Non-pigmented ciliary epithelial cell (primary cell): Measurements from ENCODE around the gene TSPAN8.
"Not testable (repeated sequence)": the region's sequence is repeated elsewhere in the genome, so short reads cannot be mapped to it uniquely, and the experiment has no call there.

Source experiments
- DNase-seq: peaks from one replicate; pipeline ENCODE4 v3.0.0-alpha.2; 2010; ENCODE audit warnings: low read depth

Gene TSPAN8

DNA sequence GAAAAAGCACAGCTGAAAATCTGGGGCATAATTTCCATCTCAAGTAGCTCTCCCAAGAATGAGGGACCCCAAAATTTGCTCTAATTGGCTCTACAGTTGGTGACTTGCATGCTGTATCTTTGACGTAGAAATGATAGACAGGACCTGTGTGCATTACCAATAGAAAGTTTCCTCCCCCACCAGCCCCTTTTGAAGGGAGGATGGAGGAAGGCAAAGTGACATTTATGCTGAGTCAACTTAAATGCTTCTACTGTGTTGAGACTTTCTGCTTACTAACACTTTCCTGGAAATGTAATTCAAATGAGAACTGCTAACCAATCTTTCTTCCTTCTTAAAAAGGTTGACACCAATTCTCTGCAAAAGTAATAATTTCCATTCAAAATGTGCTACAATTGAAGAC, 31.9 kb downstream of the TSPAN8 start:
- no peak for DNase-seq

DNA sequence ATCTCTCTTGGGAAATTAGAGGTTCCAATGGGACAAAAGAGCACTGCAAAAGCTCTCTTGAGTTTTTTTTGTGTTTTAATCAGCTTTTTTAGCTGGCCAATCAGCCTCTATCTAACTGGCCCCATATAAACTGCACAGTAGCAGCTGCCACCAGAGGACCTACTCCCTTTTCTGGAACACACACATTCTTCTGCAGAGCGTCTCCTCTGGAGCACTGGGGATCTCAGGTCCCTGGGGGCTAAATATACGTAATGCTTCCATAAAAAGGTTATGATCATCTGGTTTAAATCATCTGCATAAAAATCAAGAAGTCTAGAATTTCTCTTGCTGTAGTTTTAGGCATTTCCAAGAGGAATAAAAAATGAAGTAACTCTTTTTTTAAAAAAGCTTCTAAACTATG, 32.3 kb downstream of the TSPAN8 start:
- no peak for DNase-seq

DNA sequence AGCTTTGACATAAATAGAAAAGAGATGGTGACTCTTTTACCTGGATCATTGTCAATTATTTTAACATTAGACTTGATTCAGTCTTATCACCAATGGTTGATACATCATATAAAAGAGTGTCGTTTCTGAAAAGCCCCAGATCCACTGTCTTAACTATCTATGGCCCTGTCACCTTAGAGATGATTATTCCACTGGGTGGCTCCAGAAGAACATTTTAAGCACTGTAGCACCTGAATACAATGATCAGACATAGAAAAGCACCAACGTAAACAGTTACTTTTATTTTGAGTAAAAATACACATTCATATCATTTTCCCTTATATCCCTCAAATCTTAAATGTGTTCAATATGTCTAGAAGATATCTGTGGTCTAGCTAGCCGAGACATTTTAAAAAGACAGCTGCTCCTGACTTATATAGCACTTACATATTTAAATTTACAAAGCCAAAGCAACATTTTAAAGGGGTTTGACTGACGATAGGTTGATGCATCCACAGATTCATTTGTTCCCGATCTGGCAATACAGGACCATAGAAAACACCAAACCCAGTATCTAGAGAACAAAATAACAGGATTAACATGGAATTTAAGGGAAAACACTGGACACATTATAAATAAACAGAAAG, 32.9 kb downstream of the TSPAN8 start:
- DNase-seq: no peak

DNA sequence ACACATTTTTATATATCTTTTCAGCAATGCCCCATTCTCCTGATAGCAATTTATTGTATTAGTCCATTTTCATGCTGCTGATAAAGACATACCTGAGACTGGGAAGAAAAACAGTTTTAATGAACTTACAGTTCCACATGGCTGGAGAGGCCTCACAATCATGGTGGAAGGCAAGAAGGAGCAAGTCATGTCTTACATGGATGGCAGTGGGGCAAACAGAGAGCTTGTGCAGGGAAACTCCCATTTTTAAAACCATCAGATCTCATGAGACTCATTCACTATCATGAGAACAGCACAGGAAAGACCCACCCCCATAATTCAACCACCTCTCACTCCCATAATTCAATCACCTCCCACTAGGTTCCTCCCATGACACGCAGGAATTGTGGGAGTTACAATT, 44.7 kb downstream of the TSPAN8 start:
- not testable (repeated sequence) for DNase-seq

DNA sequence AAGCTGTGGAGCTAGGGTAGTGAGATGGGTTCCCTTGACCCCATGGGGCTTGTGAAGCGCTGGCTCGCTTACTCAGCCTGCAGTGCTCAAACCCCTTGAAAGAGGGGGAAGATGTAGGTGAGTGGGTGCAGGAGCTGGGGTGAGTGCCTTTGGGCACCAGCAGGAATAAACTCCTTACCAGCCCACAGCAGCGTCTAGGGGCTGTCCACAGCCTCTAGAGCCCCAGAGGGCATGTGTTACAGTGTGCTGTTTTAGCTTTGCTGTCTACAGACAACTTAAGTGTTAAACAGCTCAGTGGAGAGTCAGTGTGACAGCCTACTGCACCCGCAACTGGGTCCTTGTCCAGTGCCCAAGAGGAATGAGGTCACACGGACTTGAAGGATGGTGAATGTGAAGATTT, 48.0 kb downstream of the TSPAN8 start:
- DNase-seq: no peak

DNA sequence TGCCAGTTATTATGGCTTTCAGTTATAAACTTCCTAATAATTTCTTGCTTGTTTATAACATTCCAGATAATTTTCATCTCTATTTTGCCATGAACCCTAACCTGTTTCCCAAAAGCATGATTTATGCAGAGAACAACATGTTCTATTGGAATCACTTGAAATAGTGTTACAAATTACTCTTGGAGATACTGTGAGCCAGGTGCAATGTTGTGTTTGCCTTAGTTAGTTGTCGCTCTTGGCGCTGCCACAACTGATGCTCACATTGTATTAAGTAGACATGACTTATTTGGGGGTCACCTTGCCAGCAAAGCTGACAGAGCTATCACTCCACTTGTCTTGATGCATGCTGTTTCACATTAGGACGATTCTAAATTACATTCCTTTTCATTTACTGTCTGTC, 49.4 kb downstream of the TSPAN8 start:
- no peak for DNase-seq

DNA sequence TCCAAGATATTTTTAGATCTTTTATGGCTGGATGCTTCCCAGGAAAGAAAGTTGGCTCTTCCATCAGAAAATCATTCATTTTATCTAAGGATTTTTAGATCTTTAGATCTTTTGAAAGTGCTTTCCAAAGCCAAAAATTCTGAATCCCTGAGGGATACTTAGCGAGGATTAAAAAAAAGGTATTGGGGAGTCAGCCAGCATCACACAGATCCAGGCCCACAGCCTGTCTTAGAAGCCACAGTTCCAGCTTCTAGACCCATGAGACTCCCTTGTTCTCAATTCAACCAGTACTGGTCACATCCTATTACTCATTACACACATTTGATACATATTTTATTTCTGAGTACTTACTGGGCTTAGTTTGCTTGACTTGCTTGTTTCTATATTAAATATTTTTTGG, 49.9 kb downstream of the TSPAN8 start:
- DNase-seq: no peak

DNA sequence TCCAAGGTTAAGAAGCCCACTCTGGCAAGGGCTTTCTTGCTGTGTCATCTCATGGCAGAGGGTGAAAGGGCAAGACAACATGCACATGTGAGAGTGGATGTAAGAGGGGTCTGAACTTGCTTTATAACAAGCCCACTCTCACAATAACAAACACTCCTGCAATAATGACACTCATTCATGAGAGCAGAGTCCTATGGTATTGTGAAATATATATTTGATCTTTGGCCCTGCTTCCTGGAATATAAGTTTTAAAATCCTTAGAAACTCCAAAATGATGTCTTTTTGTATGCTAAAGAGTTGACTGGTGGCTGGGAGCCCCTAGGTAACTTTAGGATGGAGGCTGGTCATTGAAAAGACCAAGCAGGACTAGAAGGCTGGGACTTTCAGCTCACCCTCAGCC, 51.8 kb downstream of the TSPAN8 start:
- DNase-seq: no peak

DNA sequence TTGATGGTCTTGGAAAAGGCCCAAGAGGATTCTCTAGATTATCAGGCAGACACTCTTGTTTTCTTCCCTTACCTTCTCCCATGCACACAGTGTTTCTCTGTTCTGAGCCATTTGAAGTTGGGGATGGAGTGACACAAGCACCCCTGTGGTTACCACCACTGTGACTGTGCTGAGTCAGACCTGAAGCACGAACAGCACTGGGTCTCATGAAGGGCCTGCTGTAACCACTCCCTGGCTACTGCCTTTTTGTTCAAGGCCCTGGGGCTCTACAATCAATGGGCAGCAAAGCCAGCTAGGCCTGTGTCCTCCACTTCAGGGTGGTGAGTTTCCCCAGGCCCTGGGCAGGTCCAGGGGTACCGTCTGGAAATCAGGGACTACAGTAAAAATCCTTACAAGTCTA, 65.5 kb downstream of the TSPAN8 start:
- DNase-seq: peak; percentile 14

DNA sequence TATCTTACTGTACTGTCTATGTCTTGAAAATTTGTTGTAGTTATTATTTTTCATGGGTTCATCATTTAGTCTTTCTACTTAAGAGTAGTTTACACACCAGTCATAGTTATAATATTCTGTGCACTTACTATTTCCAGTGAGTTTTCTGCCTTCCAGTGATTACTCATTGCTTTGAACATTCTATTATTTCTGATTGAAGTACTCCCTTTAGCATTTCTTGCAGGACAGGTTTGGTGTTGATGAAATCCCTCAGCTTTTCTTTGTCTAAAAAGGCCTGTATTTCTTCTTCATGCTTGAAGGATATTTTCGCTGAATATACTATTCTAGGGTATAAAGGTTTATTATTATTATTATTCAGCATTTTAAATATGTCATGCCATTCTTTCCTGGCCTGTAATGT, 66.8 kb downstream of the TSPAN8 start:
- no peak for DNase-seq

DNA sequence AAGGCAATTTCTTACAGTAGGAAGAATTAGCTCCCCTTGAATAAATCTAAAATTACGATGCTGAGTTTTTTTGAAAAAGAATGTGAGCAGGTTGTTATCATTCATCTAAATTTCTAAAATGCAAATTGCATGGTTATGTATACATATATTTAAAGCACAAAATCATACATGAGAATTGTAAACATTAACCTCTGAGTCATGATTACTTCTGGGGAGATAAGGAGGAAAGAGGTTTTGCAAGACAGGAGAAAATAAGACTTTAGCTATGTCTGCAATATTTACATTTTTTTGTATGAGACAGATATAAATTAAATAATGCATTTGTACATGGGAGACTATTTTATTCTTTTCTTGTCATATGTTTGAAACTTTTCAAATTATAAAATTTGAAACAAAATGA, 72.2 kb downstream of the TSPAN8 start:
- no peak for DNase-seq

DNA sequence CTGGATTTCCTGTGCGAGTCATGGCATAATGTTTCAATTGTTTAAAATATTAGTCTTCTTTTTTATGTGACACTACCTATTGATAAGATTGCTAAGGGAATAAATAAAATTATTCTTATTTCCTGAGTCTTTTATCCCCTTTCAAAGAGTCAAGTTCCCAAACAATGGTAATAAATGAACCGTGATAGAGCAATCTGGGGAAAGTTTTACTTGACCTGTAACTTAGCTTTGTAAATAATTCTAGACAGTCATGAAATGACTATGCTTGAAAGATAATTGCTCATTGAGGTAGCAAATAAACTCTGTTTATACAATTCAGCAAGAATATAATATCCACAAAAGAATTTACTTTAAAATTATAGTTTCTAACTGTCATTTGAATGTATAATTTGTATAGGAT, 82.1 kb downstream of the TSPAN8 start:
- no peak for DNase-seq
